HT-29 (cell line): ENCODE results near the gene PLXNB3. TPM values are rescaled to one million over a fixed set of nuclear protein-coding genes. Genes with fewer than 3 reads are reported as not detected.
"Not testable (repeated sequence)": the region's sequence is repeated elsewhere in the genome, so short reads cannot be mapped to it uniquely, and the experiment has no call there.

Experiments
- DNase-seq: peaks from one replicate; pipeline ENCODE4 v3.0.0-alpha.2; 2015; ENCODE audit warnings: low spot score
- total RNA-seq: library from RNA; depleted of rRNA; stranded (reverse); fragments of >200 nt; shearing (Covaris generic); gene quantifications from 2 replicates; pipeline ENCODE4 v1.2.3, GENCODE V29; 2014; rRNA removed

PLXNB3 gene
- 7.0 and 10.3 TPM in 2 replicates for total RNA-seq

DNA sequence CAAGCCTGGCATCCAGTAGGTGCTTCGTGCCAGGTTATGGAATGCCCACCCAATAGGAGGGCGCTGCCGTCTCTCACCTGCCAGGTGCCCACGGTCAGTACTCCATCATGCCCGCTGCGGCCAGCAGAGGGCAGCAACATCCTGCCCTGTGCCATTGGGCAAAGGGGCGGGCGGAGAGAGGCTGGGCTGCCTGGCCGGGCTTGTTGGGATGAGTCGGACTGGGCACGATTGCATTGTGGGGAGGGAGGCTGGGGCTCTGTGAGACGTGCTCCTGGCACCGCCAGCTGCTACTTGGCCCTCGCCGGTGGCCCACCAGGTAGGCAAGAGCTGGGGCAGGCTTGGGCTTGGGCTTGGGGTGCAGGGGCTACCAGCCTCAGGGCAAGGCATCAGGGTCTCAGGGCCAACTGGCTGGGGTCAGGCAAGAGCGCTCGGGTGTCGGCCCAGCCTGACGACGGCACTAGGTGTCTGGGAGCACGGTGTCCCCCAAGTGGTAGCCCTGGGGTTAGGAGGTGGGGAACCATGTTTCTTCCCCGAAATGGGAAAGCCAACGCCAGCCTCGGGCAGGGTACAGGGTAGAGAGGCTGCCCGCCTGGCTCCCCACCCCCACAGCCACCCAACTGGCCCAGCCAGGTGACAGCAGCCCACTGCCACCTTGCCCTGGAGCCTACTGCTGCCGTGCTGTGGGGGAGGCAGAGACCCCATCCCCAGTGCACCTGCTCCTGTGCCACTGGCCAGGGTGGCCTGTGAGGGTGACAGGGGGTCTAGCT, at the start of gene PLXNB3:
TSS of gene PLXNB3 (plus strand) at position 261 of the 767 bp plus-strand sequence. CDS start 1,287 bp downstream, outside the sequence.
- DNase-seq: peak; percentile 96

DNA sequence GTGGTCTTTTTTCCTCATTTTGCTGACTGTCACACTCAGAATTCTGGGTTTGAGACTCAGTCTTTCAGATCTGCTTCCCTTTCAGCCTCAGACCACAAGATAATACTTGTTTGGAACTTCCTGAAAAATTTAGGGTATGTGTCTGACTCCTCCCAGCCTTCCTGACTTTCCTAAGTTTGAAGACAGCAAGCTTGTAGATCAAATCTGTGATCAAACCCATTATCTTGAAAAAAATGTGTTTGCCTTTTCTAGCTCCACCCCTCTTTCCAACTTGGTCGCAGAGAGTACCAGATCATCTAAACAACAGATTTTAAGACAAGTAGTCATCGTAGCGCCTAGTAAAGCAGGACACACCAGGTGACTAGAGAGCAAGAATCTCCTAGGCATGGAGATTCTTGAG, 49.8 kb upstream of the PLXNB3 start:
- DNase-seq: no peak

DNA sequence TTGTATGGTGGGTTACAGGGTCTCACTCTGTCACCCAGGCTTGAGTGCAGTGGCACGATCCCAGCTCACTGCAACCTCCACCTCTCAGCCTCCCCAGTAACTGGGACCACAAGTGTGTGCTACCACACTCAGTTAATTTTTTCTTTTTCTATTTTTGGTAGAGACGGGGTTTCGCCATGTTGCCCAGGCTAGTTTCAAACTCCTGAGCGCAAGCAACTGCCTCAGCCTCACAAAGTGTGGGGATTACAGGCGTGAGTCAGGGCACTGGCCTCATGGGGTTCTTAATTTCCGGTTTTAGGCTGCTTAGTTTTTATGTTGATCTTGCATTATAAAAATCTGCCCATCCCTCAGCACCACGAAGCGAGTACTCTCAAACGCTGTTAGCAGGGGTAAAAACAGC, 46.6 kb upstream of the PLXNB3 start:
- no peak for DNase-seq

DNA sequence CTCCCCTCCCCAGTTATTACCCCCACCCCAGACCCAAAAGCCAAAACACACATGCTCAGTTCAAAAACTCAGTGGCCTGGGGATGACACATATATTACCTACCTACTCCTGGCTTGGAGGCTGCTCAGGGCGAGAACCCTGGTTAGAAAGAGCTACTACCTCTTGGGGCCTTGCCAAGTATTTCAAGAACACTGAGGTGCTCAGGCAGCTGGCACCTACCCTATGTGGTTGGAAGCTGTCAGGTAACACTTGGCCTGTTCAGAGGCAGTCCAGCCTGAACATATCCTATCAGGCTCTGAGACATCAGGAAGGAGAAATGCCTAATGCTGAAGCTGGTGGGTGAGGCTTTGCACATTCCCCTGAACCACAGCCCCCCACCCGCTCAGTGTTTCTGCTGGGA, 44.8 kb upstream of the PLXNB3 start:
- DNase-seq: no peak

DNA sequence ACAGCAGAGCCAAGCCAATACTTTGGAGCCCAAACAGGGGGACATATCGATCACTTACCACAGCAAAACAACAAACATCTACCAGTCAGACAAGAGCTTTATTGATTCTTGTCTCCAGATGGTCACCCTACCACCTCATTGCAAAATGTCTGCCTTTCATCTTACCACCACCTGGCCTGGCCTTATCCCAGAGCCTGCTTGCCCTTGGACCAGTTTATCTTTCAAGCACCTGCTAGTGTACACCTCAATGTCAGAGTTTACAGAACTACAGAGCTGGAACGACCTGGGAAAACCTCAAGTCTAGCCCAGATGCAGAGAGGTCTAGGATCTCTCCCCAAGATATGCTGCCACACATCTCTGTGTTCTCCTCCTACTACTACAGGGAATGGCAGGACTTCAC, 44.3 kb upstream of the PLXNB3 start:
- no peak for DNase-seq

DNA sequence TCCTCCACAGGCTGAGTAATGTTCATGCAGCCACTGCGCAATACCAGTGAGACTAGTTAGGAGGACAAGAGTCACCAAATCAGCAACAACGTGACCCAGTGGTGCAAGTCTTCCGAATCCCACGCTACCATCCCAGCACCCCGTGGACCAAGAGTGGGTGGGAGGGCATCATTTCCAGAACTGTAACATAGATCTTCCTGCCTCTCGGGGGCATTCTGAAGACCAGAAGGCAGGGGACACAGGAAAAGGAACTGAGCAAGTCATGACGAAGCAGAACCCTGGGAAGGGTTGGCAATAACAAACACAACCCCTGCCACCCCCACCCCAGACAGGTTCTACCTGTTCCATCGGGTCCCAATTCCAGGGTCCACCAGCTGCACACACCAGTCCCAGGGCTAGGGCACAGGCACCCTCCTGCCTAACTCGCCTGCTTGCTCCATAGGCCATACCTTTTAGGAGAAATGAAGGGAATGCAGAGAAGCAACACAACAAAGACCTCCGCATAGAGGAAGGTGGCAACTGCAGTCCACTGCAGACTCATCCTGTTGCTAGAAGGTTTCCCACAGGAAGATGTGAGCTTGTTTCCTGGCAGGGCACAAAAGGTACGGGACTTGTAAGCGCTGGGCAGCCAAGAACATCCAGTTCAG, 41.2 kb upstream of the PLXNB3 start:
- DNase-seq: peak; percentile 58

DNA sequence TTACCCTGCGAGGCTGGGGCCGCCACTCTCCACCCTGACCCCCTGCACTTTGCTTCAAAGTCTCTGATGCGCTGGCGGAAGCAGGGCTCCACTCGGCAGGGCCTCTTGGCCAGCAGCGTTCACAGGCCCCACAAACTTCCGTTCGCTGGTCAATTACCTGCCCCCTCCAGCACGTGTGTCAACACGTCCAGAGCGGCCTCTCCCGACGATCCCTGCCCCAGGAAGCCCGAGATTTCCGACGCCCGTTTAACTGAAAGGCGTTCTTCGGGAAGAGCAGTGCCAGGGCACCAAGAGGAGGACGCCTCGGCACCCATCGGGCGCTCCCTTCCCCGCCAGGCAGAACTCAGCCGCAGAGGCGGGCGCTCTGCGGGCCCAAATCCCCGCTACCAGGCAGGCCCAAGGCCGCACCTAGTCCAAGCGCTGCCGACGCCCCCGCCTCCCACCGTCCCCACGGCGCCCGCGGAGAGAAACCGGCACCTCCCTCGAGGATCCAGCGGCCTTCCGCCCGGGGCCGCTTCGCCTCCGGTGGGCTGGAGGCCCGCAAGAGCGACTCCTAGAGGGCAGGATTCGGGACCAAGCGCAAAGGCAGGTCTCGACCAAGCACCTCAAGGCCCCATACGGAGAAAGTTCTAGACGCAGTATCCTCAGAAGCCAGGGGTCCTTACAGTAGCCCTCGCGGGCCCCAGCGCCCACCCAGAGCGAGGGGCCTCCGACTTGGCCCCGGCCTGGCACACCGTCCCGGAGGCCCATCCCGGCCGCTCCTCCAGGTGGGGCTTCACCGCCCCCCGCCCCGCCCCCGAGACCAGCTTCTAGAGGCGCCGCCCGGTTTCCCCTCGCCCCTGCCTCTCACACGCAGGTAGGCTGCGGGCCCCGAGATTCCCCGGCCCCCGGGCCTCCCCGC, 40.4 kb upstream of the PLXNB3 start:
- DNase-seq: peak; percentile 78

DNA sequence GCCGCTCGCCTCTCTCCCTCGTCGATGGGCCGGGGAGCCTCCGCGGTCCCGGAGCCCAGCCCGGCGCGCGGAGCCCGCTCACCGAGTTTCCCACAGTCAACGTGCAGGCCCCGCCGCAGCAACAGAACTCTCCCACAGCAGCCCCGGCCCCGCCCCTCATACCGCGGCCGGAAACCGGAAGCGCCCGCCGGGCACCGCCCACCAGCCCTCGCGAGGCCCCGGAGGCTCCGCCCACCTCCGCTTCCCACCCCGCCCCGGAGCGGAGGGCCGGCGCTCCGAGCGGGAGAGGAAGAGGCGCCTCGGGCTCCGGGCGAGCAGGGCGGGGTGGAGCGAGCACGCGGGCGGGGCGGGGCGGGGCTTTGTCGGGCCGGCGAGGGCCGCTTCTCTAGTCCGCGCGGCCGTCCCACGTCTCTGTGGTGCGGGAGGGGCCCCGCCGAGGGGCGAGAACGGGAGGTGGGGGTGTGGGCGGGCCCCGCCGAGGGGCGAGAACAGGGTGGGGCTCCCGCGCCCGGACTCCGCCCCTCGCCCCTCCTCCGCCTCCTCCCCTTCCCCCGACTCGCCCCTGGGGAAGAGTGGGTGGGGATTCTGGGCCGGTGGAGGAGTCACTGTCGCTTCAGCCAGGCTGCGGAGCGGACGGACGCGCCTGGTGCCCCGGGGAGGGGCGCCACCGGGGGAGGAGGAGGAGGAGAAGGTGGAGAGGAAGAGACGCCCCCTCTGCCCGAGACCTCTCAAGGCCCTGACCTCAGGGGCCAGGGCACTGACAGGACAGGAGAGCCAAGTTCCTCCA, 39.6 kb upstream of the PLXNB3 start, which contains the start of the genes ABCD1 and BCAP31:
TSS of gene ABCD1 (plus strand) at position 605 of the 787 bp plus-strand sequence. CDS start 411 bp downstream, outside the sequence.
TSS of gene BCAP31 (minus strand) at position 136 of the 787 bp plus-strand sequence. CDS start 1,143 bp downstream, outside the sequence.
- peak; percentile 93 for DNase-seq

DNA sequence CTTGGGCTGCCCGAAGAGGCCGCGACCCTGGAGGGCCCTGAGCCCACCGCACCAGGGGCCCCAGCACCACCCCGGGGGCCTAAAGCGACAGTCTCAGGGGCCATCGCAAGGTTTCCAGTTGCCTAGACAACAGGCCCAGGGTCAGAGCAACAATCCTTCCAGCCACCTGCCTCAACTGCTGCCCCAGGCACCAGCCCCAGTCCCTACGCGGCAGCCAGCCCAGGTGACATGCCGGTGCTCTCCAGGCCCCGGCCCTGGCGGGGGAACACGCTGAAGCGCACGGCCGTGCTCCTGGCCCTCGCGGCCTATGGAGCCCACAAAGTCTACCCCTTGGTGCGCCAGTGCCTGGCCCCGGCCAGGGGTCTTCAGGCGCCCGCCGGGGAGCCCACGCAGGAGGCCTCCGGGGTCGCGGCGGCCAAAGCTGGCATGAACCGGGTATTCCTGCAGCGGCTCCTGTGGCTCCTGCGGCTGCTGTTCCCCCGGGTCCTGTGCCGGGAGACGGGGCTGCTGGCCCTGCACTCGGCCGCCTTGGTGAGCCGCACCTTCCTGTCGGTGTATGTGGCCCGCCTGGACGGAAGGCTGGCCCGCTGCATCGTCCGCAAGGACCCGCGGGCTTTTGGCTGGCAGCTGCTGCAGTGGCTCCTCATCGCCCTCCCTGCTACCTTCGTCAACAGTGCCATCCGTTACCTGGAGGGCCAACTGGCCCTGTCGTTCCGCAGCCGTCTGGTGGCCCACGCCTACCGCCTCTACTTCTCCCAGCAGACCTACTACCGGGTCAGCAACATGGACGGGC, 38.8 kb upstream of the PLXNB3 start:
- DNase-seq: peak; percentile 25

DNA sequence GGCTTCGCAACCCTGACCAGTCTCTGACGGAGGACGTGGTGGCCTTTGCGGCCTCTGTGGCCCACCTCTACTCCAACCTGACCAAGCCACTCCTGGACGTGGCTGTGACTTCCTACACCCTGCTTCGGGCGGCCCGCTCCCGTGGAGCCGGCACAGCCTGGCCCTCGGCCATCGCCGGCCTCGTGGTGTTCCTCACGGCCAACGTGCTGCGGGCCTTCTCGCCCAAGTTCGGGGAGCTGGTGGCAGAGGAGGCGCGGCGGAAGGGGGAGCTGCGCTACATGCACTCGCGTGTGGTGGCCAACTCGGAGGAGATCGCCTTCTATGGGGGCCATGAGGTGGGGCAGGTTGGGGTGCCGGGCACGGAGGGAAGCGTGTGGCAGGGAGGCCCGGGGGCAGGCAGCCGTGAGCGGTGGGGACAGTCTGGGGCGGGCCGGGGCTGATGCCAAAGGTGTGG, 38.2 kb upstream of the PLXNB3 start:
- no peak for DNase-seq

DNA sequence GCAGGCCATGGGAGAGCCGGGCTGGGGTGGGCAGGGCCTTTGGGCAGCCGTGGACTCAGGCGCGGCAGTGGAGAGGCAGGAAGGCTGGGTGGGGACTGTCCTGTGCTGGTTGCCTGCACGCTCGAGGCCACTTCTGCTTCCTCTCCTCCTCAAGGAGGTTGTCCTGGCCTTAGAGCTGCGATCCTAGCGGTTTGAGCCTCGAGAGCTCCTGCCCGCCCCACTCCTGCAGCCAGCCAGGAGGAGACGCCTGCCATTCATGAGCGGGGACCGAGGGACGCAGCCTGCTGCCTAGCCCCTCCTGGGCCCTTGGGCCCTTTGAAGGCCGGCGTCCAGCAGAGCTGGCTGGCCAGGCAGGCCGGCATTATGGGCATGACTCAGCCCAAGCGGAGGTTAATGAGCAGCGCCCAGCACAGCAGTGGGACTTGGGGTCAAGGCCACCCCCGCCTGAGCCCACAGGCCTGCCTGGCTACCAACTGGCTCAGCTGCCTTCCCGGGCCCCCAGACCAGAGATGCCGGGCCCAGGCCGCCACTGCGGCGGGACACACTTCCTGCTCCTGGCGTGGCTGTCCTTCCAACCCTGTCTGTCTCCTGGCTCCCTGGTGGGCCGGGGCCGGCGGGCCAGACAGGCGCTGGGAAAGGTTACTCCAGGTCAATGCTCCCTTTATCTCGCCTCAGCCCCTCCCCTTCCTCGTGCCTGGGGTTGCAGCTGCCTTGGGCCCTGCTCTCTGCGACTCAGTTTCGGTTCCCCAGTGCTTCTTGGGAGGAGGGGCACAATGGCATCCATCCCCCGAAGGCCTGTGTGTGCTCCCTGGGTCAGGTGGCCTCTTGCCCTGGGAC, 37.5 kb upstream of the PLXNB3 start:
- DNase-seq: peak; percentile 61

DNA sequence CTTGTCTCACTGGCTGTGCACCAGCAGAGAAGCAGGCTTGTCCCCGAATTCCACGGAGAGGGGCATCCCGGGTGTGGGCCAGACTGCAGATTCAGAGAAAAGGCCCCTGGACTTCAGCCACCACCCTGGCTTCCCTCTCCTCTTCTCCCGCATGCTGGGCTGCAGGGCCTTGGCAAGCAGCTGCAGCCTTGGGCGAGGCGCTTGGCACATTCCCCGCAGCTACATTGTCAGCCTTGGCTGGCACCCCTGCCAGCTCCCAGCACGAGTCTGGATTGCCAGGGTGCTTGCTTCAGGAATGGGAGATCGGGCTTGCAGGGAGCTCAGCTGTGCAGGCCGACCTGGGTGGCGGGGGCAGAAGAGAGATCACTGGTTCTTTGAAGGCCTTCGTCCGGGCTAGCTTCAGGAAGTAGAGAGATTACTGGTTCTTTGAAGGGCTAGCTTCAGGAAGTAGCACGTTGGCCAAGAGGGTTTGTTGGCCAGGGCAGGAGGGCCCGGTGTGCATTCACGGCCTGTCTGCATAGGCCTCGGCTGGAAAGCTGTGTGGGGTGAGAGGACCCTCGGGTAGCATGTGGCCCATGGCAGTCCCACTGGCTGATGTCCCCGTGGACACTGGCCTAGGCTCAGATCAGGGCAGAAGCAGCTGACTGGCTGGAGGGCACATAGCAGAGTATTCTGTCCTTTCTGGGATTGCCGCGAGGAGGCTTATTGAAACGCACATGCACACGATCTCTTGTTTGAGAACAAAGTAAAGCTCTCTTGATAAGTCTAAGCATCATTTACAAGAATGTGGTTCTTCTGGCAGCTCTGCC, 36.7 kb upstream of the PLXNB3 start:
- peak; percentile 63 for DNase-seq

DNA sequence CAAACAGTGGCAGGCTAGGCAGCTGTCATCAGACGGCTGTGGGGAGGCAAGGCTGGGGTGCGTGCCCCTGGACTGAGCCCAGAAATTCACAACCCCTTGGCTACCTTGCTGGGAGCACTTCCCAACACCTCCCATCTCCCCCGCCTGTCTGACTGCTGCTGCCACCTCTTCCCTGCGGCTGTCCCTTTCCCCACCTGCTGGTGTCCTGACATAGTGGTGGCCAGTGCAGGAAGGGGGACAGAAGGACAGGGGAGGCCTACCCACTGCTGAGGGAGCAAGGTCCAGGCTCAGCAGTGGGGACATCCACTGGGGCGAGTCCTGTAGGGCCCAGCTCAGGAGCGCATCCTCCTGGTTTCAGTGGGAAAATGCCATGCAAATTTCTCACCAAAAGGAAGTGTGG, 36.0 kb upstream of the PLXNB3 start:
- DNase-seq: no peak

DNA sequence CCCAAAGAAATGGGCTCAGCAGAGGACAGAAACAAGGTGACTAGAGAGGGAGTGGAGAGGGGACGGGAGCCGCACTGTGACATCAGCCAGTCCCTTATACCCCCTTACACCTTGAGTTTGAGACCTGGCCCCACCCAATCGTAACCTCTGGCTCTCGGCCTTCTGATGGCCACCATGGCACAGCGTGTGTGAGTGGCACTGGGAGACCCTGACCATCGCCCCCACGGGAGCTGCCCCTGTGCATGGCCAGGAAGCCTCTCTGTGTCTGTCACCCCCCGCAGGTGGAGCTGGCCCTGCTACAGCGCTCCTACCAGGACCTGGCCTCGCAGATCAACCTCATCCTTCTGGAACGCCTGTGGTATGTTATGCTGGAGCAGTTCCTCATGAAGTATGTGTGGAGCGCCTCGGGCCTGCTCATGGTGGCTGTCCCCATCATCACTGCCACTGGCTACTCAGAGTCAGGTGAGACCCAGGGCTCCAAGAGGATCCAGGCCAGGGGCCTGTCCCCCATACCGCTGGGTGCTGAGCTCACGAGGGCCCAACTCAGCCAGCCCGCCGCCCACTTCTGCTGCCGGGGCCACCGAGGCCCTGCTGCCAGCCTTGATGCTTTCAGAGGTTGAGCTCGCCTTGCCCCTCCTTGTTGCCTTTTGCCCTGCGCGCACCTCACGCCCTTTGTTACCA, 35.0 kb upstream of the PLXNB3 start:
- DNase-seq: no peak

DNA sequence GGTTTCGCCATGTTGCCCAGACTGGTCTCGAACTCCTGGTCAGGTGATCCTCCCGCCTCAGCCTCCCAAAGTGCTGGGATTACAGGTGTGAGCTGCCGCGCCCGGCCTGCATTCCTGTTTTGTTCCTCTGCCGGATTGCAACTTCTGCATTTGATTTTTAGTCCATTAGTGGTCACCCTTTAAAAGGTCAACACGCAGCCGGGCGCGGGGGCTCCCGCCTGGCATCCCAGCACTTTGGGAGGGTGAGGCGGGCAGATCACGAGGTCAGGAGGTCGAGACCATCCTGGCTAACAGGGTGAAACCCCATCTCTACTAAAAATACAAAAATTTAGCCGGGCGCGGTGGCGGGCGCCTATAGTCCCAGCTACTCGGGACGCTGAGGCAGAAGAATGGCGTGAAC, 33.9 kb upstream of the PLXNB3 start:
- DNase-seq: not testable (repeated sequence)

DNA sequence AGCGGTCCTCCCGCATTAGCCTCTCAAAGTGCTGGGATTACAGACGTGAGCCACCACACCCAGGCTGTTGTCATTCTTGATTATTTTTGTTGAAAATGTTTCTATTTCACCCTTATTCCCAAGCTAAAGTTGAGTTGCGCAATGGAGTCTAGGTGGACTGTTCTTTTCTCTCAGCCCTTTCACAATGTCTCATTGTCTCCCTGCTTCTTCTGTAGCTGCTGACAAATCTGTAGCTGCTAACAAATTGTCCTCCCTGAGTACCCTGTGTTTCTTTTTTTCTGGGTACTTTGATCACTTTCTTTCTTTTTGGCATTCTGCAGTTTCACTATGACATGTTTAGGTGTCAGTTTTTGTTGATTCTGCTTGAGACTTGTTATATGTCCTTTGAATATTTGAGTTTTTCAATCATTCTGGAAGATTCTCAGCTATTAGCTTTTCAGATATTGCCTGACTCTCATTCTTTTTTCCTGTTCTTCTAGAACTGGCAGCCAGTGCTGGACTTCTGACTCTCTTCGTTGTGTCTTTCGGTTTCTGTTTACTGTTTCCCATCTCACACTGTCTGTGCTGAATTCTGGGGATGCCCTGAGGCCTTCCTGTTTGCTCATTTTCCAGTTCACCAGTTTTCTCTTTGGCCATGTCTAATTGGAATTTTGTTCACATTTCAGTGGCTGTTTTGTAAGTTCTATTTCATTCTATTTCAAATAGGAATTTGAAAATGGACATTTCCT, 32.8 kb upstream of the PLXNB3 start:
- DNase-seq: no peak

DNA sequence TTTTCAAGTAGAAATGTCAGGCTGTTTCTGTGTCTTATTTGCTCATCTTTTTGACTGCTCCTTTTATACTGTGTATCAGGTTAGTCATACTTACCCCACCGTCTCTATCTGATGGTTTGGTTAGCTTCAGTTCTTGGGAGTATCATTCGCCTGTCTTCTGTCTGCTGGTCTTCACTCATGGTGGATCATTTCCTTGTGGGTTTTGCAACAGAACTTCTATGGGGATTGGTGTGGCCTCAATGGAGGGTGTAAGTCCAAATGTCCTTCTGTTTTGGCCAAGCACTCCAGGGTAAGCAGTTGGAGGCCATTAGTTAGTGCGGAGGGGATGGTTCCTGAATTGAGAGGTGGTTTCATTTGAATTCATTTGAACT, 32.2 kb upstream of the PLXNB3 start:
- no peak for DNase-seq
